RKO (cell line): ENCODE measurements around the gene GJB3.
"Not testable (repeated sequence)": the region's sequence is repeated elsewhere in the genome, so short reads cannot be mapped to it uniquely, and the experiment has no call there.

Experiments
- DNase-seq: peaks from one replicate; pipeline ENCODE4 v3.0.0-alpha.2; 2016; ENCODE audit warnings: low spot score

Gene GJB3

DNA sequence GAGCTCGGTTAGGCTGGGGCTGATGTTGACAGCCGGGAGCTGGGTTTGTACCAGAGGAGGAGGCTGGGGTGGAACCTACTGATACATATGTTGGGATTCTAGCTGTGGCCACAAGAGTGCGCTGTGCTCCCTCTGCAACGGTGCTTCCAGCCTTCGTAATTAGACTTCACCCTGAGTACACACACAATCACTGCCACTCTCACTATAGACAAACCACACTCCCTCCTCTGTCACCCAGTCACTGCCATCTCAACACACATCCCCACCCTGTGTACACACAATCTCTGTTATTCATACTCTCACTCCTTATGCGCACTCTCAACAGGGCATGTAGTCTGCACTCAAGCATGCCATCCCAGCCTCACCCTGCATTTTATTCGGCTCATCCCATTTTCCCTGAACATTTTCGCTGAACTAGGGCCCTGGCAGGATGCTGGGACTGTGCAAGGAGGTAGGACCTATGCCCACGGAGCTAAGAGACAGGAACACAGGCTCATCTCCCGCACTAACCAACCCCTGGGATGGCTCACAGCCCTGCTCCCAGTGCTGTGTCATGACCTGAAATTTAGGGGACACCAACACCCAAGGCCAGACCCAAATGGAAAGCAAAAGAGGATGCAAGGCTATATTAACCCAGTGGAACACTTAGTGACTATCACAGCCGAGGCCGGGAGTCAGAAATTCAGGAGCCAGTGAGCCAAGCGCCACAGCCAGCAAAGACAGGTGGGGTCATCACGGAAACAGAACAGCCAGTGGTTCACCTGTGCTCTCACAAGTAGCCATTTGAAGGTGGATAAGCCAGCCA is 5.7 kb downstream of the GJB3 start:
- DNase-seq, result peak; percentile 75

DNA sequence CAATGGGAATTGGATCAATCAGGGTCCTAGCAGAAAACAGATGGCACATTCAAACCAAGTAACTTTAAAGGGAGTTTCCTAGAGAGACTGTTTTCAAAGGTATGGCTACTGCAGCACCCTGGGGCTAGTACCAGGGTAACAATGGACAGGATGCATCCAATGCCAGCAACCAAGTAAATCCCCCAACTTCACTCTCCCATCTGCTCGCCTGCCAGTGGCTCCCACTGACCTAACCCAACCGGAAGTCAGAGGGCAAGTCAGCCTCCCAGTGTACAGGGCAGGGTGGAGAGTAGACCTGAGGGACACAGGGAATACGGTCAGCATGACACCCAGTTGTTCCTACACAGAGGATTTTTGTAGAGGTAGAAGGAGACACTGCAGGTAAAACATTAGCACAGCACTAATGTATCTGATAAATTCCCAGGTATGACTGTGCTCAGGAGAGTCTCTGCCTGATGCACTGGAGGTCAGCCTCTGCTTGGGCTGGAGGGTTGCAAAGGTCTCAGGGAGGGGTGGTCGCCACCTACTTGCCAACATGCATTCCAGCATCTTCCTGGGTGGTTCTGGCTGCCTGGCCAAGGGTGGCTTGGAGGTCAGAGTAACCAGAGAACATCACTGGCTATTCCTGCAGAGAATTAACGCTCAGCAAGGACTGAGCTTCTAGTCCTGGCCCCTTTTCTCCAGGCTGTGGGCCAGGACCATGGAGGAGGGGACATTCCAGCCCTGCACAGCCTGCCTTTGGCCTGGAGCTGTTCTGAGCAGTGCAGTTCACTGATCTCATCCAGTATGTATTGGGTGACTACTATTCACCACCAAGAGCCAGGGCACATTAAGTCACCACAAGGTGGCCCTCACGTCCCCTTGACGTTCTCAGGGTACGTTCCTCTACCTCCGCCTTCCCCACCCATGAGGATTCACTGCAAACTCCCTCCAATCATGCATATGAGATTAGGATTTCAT is 6.7 kb downstream of the GJB3 start:
- peak; percentile 9 for DNase-seq

DNA sequence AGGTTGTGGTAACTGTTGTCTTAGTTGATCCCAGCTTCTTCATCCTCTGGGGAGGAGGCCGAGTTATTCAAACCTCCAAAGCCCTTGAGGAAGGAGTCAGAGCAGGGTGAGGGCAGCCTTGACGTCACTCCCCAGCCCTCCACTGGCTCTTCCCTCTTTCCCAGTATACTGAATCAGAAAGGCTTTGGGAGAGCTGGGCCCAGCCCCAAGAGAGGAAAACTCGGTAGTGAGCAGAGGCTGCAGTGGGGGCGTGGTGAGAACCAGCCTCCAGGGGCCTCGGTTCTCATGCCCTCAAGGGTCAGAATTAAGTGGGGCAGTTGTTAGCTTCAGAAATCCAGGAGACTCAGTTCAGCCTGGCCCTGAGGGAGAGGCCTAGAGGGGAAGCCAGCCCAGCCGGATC is 10.0 kb downstream of the GJB3 start:
- no peak for DNase-seq

DNA sequence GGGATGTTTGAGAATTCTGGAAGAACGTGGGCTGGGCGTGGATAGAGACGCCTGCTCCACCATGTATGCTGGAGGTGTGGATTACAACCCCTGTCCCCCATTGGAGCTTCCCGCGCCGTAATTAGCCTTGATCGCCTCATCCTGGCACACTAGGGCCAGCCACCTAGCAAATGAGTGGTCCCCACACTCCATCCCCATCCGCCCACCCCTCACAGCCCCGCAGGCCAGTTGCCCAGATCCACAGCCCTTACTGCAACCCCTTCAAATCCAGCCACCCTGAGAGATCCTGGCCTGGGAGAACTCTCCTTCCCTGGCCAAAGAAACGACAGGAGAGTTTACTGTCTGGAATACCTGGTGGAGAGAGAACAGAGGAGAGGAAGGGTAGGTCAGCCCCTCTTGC is 11.4 kb downstream of the GJB3 start:
- DNase-seq, result no peak

DNA sequence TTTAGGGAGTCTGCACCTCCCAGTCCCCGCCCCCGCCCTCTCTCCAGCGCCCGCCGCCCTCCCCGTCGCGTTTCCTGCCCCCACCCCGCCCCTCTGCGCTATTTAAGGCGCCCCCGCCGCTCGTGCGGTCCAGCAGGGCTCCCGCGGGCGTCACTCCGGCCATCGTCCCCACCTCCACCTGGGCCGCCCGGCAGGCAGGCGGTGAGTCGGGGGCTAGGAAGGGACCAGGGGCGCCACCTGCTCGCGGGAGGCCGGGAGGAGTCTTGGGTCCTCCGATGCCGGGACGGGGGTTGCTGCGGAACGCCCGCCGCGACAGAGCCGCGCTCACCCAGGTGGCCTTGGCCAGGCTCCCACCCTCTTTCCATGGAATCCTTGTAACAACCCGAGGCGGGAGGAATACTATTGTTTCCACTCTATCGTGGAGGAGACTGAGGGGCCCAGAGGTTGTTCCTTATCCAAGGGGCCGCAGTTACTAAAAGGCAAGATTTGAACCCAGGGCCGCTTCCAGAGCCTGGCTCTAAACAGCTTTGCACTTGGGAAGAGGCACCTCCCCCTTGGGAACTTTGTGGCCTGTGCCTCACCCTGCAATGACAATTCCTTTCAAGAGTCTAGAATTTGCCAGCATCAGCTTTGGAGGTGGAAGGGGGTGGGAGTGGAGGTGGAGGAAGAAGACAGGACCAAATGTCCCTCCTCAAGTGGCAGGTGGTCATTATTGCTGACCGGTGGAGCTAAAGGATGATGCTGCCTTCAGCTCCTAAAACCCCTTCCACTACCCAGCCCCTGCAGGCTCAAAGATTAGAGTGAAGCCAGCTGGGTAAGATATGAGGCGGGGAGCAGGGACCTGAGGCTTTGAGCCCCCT is 12.1 kb downstream of the GJB3 start, which contains the start of gene GJA4:
Gene GJA4, plus strand, starts transcription at position 132 of the 860 bp plus-strand sequence. CDS start 1,215 bp downstream, outside the sequence.
- DNase-seq, result no peak

DNA sequence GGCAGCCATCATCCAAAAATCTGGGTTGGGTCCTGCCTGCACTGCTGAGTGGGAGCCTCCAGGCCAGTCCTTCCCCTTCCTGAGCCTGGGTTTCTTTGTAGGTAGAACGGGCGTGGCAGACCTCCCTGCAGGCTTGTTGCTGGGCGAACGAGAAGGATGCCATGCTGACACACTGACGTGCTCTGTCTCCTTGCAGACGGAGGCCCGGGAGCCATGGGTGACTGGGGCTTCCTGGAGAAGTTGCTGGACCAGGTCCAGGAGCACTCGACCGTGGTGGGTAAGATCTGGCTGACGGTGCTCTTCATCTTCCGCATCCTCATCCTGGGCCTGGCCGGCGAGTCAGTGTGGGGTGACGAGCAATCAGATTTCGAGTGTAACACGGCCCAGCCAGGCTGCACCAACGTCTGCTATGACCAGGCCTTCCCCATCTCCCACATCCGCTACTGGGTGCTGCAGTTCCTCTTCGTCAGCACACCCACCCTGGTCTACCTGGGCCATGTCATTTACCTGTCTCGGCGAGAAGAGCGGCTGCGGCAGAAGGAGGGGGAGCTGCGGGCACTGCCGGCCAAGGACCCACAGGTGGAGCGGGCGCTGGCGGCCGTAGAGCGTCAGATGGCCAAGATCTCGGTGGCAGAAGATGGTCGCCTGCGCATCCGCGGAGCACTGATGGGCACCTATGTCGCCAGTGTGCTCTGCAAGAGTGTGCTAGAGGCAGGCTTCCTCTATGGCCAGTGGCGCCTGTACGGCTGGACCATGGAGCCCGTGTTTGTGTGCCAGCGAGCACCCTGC is 13.2 kb downstream of the GJB3 start:
- DNase-seq, result no peak

DNA sequence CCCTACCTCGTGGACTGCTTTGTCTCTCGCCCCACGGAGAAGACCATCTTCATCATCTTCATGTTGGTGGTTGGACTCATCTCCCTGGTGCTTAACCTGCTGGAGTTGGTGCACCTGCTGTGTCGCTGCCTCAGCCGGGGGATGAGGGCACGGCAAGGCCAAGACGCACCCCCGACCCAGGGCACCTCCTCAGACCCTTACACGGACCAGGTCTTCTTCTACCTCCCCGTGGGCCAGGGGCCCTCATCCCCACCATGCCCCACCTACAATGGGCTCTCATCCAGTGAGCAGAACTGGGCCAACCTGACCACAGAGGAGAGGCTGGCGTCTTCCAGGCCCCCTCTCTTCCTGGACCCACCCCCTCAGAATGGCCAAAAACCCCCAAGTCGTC is 13.8 kb downstream of the GJB3 start:
- DNase-seq, result no peak

DNA sequence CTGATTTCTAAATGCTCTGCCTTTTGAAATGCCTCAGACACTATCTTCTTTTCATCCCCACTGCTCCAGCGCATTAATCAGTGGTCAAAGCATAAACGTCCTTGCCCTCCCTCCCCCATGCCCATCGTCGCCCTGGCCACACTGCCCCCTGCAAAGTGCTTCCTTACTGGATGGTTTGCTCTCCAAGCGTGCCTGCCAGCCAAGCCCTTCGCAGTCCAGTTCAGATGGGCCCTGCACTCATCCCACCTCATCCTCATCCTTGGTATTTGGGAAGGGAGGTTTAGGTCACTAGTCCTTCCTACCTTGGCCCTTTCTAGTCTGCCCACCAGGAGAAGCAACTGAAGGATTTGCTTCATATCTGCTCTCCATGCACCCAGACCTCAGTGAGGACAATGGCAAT is 14.9 kb downstream of the GJB3 start:
- no peak for DNase-seq

DNA sequence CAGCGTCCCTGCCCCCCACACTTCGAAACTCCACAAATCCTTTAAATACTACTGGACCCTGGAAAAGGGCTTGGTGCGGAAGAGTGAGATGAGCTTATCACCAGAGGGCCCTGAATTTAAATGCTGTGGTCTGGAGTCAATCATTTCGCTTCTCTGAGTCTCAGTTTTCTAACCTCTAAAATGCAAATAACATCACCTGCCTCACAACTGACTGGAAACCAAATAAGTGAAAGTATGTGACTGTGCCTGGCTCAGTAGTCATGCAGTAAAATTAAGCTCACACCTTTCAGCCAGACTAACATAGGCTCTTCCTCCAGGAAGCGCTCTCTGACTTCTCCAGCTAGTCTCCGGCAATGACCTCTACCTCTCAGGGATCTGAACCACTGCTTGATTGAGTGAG is 16.0 kb downstream of the GJB3 start:
- DNase-seq, result no peak

DNA sequence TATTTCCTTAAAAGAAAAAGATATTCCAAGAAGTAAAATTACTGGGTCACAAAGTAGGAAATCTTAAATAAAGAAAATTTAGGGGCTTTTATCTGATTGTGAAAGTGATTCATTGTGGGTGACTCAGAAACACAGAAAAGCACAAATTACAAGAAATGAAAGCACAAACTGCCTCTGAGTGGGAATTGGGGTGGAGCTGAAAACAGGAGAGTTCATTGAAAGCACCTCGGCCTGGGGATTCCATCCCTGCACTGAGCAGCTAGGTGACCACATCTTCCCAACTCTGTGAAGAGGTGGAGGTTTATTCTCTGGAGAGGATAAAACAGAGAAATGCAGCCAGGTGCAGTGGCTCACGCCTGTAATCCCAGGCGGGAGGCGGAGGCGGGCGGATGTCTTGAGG is 19.2 kb downstream of the GJB3 start:
- peak; percentile 14 for DNase-seq

DNA sequence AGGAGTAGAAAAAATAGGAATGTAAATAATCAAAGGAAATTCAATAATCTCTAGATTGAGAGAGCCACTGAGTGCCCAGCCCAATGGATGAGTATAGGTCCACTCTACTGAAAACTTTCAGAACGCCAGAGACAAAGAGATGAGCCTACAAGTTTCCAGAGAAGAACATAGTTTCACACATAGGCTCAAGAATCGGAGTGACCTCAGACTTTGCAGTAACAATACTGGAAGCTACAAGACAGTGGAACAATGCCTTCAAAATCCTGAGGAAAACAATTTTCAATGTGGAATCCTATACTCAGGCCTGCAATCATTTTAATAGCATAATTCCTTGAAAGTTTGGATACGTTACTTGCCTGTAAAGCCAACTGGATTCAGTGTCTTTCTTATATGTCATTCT is 22.8 kb downstream of the GJB3 start:
- DNase-seq, result no peak

DNA sequence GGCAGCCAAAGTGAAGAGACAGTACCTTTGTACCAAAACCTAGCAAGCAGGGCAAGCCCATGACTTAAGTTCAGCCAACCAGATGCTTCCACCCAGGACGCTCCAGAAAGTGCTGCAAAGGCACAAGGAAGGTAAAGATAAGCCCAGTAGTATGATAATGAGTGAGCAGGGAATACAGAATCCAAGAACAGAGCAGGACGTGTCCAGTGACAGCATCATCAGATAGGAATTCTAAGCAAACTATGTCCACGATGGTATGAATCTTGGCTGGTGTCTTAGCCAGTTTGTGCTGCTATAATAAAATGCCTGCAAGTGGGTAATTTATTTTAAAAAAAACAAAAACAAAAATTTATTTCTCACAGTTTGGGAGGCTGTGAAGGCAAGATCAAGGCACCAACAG is 25.4 kb downstream of the GJB3 start:
- no peak for DNase-seq

DNA sequence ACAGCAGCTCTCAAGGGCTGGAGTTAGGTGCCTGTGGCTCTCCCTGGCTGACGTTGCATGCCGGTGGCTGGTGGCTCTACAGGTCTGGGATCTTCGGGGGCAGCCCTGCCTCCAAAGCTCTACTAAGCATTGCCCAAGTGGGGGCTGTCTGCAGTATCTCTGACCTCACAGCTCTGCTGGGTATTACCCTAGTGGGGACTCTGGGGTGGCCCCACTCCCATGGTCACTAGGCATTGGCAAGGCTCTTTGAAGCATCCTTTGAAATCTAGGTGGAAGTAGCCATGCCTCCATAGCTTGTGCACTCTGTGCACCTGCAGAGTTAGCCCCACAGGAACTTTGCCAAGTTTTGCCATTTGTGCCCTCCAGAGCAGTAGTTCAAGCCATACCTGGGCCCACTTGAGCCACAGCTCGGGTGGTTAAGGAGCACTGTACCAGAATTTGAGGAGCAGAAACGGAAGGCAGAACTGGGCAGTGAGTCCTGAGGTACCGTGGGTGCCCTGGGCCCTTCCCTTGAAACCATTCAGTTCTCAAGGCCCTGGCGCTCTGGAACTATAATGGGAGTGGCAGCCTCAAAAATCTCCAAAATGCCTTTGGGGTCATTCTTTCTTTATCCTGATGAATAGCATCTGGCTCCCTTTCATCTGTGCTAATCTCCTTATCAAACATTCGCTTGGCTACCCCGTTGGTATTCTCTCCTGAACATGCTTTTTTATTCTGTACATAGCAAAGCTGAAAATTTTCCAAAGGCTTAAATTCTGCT is 27.2 kb downstream of the GJB3 start:
- DNase-seq, result no peak

DNA sequence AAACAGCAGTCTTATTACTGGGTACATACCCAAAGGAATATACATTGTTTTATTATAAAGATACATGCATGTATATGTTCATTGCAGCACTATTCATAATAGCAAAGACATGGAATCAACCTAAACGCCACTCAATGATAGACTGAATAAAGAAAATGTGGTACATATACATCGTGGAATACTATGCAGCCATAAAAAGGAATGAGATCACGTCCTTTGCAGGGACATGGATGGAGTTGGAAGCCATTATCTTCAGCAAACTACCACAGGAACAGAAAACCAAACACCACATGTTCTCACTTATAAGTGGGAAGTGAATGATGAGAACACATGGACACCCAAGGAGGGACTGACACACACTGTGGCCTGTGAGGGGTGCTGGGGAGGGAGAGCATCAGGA is 29.8 kb downstream of the GJB3 start:
- DNase-seq, result not testable (repeated sequence)

DNA sequence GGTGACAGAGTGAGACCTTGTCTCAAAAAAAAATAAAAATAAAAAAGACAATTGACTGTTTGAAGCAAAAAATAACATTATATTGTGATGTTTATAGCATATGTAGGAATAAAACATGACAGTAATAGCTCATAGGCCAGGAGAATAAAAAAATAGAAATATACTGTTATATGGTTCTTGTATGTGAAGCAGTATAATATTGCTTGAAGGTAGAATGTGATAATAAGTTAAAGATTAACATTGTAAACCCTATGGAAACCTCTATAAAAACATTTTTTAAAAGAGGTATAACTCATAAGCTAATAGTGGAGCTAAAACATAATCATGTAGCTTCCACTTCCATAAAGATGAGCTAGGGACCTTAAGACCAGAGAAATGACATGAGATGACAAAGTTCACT is 35.3 kb downstream of the GJB3 start:
- no peak for DNase-seq

DNA sequence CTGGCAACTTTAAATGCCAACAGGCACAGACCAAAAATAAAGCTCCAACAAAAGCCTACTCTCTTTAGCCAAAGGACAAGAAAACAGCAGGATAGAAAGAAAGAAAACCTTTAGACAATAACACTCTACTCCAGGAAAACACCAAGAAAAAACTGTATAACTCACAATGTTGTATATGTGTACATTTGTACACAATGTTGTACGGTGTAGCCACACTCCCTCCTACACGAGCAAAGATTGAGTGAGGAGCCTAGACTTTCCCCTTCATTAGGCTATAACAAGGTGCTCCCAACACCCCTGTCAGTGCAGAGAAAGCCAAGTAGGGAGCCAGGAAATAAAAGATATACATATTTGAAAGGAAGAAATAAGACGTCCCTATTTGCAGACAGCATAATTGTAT is 35.8 kb downstream of the GJB3 start:
- no peak for DNase-seq

DNA sequence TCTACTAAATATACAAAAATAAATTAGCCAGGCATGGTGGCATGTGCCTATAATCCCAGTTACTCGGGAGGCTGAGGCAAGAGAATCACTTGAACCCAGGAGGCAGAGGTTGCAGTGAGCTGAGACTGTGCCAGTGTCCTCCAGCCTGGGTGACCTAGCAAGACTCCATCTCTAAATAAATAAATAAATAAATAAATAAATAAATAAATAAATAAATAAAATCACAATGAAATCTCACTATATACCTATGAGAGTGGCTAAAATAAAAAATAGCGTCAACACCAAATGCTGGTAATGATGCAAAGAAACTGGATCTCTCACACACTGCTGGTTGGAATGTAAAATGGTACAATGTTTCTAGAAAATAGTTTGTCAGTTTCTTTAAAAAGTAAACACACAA is 37.8 kb downstream of the GJB3 start:
- not testable (repeated sequence) for DNase-seq

DNA sequence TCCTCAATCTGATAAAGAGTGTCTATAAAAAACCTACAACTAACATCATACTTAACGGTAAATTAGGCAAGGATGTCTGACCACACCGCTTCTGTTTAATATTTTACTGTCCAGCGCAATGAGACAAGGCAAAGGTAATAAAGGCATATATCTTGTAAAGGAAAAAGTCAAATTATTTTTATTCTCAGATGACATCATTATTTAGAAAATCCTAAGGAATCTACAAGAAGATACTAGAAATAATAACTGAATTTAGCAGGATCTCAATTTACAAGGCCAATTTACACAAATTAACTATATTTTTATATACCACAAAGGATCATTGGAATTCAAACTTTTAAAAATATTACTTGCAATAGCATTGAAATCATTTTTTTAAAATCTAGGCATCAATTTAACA is 41.2 kb downstream of the GJB3 start:
- no peak for DNase-seq

DNA sequence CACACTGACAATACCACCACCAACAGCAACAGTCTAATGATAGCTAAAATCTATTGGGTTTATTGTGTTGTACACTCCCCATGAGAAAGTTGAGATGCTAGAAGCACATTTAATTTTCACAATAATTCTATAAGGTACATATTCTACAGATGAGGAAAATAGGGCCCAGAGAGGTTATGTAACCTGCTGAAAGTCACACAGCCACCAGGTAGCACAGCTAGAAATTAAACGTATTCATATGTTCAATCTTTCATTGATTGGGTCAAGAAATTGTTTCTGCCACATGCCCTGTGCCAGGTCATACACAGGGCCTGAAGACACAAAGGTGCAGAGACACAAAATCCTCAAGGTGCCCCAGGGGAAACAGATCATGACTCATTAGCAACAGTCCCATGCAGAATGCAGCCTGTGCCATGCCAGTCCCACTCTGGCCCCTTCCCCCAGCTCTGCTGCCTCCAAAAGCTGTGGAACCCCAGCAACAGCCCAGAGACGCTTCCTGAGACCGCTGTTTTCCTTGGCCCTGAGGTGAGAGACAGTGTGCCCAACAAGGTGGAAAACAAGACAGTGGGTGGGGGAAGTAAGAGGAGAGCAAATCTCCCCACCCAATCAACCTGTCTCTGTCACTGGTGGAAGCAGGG is 43.9 kb downstream of the GJB3 start:
- DNase-seq, result no peak

DNA sequence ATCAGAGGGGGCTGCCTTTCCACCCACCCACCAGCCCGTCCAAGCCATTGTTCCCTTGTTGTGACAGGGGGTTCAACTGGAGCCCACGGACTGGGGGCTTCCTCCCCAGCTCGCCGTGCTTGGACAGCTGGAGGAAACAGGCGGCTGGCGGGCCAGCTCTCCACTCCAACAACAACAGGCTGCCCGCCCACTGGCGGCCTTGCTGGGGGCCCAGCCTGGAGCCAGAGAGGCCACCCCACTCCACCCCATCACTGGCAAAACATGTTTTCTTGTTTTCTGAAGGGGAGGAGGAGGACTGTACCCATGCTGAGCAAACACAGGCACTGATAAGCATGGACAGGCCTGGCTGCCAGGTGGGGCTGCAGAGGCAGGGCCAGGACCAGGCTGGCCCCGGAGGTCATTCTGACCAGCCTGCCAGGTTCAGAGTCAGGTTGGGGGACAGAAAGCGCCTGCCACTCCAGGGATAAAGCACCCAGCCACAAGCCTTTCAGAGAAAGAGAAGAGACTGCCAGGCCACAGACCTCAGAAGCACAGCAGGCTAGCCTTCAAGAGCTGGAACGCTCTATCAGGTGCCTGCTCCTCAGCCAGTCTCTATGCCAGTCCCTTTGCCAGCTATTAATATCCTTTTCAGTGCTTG is 44.6 kb downstream of the GJB3 start:
- DNase-seq, result no peak
